WERI-Rb-1 (cell line): ENCODE data around the gene MISP3.
"Not testable (repeated sequence)": the region's sequence is repeated elsewhere in the genome, so short reads cannot be mapped to it uniquely, and the experiment has no call there.

ENCODE experiments used
- DNase-seq: peaks from one replicate; pipeline ENCODE4 v3.0.0-alpha.2; 2020
- H3K27ac ChIP-seq: fragments of 250-450 bp; sonication (Bioruptor Pico); 2 replicates; pipeline ENCODE4 v1.5.1; 2020; ENCODE audit warnings: mild to moderate bottlenecking, moderate library complexity
- H3K27me3 ChIP-seq: fragments of 250-450 bp; sonication (Bioruptor Pico); 2 replicates; pipeline ENCODE4 v1.5.1; 2021; ENCODE audit warnings: mild to moderate bottlenecking, low read depth, moderate library complexity; ENCODE audit not compliant: insufficient read depth, severe bottlenecking
- H3K36me3 ChIP-seq: fragments of 250-450 bp; sonication (Bioruptor Pico); 2 replicates; pipeline ENCODE4 v1.5.1; 2020; ENCODE audit warnings: mild to moderate bottlenecking, moderate library complexity
- H3K4me3 ChIP-seq: 2 replicates; pipeline ENCODE4 v1.5.1; 2011; ENCODE audit warnings: low read depth, mild to moderate bottlenecking, control low read depth, low read length
- H3K9me3 ChIP-seq: fragments of 250-450 bp; sonication (Bioruptor Pico); 2 replicates; pipeline ENCODE4 v1.5.1; 2021; ENCODE audit warnings: mild to moderate bottlenecking, moderate library complexity; ENCODE audit not compliant: severe bottlenecking
- CTCF ChIP-seq: IDR thresholded peaks from 2 replicates; pipeline ENCODE4 v1.5.1; 2011; ENCODE audit warnings: low read depth, mild to moderate bottlenecking, control low read depth, inconsistent platforms, low read length

MISP3 gene

GRCh38 chr19:14030997-14031718 lies 41.4 kb upstream of the MISP3 start:
- Histone ChIP-seq H3K27me3 (no peaks in the 10 kb centered on the region), H3K36me3 (no peaks in the 10 kb centered on the region), H3K4me3 (peak overlapping the region; percentile 84), H3K9me3 (no peaks in the 10 kb centered on the region), H3K27ac (no peak overlapping the region; the same call in 1 of the 2 replicates)
- TF ChIP-seq CTCF: no peak
- DNase-seq: no peak

- DNase-seq: peak; percentile 82
- Histone ChIP-seq H3K9me3 (no peaks in the 10 kb centered on the region), H3K27me3 (no peaks in the 10 kb centered on the region), H3K36me3 (no peaks in the 10 kb centered on the region), H3K27ac (peak within 1 kb of the TSS; percentile 67), H3K4me3 (peak within 1 kb of the TSS; percentile 84)
- TF ChIP-seq CTCF: peak; percentile 86
Observed at GRCh38 chr19:14031719-14032480, 40.7 kb upstream of the MISP3 start, which contains the start of gene IL27RA. Gene IL27RA (plus strand): TSS chr19:14031762. CDS start chr19:14031873, 111 bp downstream.

- TF ChIP-seq CTCF: no peak
- Histone ChIP-seq H3K27me3 (no peaks in the 10 kb centered on the region), H3K27ac (no peak overlapping the region), H3K9me3 (no peaks in the 10 kb centered on the region), H3K36me3 (no peaks in the 10 kb centered on the region), H3K4me3 (no peak overlapping the region)
- DNase-seq: no peak
Observed at GRCh38 chr19:14033946-14034345, 38.6 kb upstream of the MISP3 start.

- H3K27ac ChIP-seq, H3K36me3 ChIP-seq, DNase-seq, H3K27me3 ChIP-seq, H3K4me3 ChIP-seq, H3K9me3 ChIP-seq: not testable (repeated sequence)
Observed at GRCh38 chr19:14035159-14035558, 37.4 kb upstream of the MISP3 start.

- TF ChIP-seq CTCF: no peak
- no peaks in the 10 kb centered on the region for H3K9me3 ChIP-seq
Observed at GRCh38 chr19:14035706-14036105, 36.9 kb upstream of the MISP3 start.

GRCh38 chr19:14039181-14039580 lies 33.4 kb upstream of the MISP3 start:
- no peak overlapping the region for H3K27ac ChIP-seq
- DNase-seq: no peak
- H3K4me3 ChIP-seq: no peak overlapping the region
- no peaks in the 10 kb centered on the region for H3K9me3 ChIP-seq
- no peaks in the 10 kb centered on the region for H3K36me3 ChIP-seq
- no peaks in the 10 kb centered on the region for H3K27me3 ChIP-seq
- no peak for TF ChIP-seq CTCF

More at GRCh38 chr19:14035706-14036105, 36.9 kb upstream of the MISP3 start:
- Histone ChIP-seq H3K36me3 (no peaks in the 10 kb centered on the region), H3K27ac (no peak overlapping the region), H3K27me3 (no peaks in the 10 kb centered on the region), H3K4me3 (no peak overlapping the region)
- DNase-seq: no peak
